ENCODE measurements around the gene AUTS2.
A peak's percentile ranks its signal among the peaks of the same experiment; 100 is the strongest.

Gene AUTS2

GRCh38 chr7:69942573-69942972 lies 344.3 kb downstream of the AUTS2 start:
- no peak for DNase-seq (ENCODE audit: low spot score)

GRCh38 chr7:69946901-69947300 lies 348.6 kb downstream of the AUTS2 start:
- no peak for DNase-seq (ENCODE audit: low spot score)

- no peak for DNase-seq (ENCODE audit: low spot score)
Measured at GRCh38 chr7:69947998-69948397, 349.7 kb downstream of the AUTS2 start.

GRCh38 chr7:69949122-69949521 lies 350.8 kb downstream of the AUTS2 start:
- DNase-seq (ENCODE audit: low spot score), result no peak

GRCh38 chr7:69951458-69951857 lies 353.2 kb downstream of the AUTS2 start:
- DNase-seq (ENCODE audit: low spot score), result no peak

GRCh38 chr7:69953136-69954067 lies 355.1 kb downstream of the AUTS2 start:
- no peak for DNase-seq (ENCODE audit: low spot score)

- DNase-seq (ENCODE audit: low spot score), result no peak
Measured at GRCh38 chr7:69956541-69956940, 358.3 kb downstream of the AUTS2 start.

- DNase-seq (ENCODE audit: low spot score), result no peak
Measured at GRCh38 chr7:69957661-69958060, 359.4 kb downstream of the AUTS2 start.

- DNase-seq (ENCODE audit: low spot score), result no peak
Measured at GRCh38 chr7:69959789-69960499, 361.7 kb downstream of the AUTS2 start.

GRCh38 chr7:69961436-69961835 lies 363.2 kb downstream of the AUTS2 start:
- no peak for DNase-seq (ENCODE audit: low spot score)

GRCh38 chr7:69962186-69963065 lies 364.2 kb downstream of the AUTS2 start:
- DNase-seq (ENCODE audit: low spot score), result no peak

- no peak for DNase-seq (ENCODE audit: low spot score)
Measured at GRCh38 chr7:69963393-69963792, 365.1 kb downstream of the AUTS2 start.

- DNase-seq (ENCODE audit: low spot score), result no peak
Measured at GRCh38 chr7:69966766-69967591, 368.7 kb downstream of the AUTS2 start.

- peak; percentile 8 for DNase-seq (ENCODE audit: low spot score)
Measured at GRCh38 chr7:69967689-69968450, 369.6 kb downstream of the AUTS2 start.

- no peak for DNase-seq (ENCODE audit: low spot score)
Measured at GRCh38 chr7:69968969-69969556, 370.8 kb downstream of the AUTS2 start.

- DNase-seq (ENCODE audit: low spot score), result no peak
Measured at GRCh38 chr7:69981646-69982045, 383.4 kb downstream of the AUTS2 start.

GRCh38 chr7:69982197-69982596 lies 383.9 kb downstream of the AUTS2 start:
- DNase-seq (ENCODE audit: low spot score), result no peak

- DNase-seq (ENCODE audit: low spot score), result no peak
Measured at GRCh38 chr7:69989551-69989950, 391.3 kb downstream of the AUTS2 start.

- DNase-seq (ENCODE audit: low spot score), result no peak
Measured at GRCh38 chr7:69992938-69993337, 394.7 kb downstream of the AUTS2 start.

- DNase-seq (ENCODE audit: low spot score), result no peak
Measured at GRCh38 chr7:69994218-69994617, 395.9 kb downstream of the AUTS2 start.

Data from kidney capillary endothelial cell (primary cell).